Measurements from ENCODE around the gene DEPDC5.
A peak's percentile ranks its signal among the peaks of the same experiment; 100 is the strongest.

Gene DEPDC5

DNA sequence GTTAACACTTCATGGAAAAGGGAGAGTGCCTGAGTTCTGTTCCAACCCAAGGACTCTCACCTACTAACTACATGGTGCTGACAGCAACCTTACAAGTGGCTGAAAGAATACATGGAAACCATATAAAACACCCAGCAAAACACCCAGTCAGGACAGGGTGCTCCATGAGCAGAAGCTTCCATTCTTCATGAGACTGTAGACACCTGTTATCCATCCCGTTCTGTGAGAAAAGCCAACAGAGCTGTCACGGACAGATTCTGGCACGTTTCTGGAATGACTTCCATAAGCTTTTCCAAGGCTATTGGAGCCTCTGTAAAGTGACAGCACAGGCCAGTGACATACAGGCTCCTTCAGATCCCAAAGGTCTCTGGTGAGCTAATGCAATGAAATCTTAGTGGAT, 27.1 kb upstream of the DEPDC5 start:
- TF ChIP-seq HDGF (IDR thresholded peaks at IDR 0.05; ENCODE audit: borderline replicate concordance) (no peak), SP1 (IDR thresholded peaks at IDR 0.05) (no peak), L3MBTL2 (conservative IDR thresholded peaks at IDR 0.05) (no peak), ELF4 (IDR thresholded peaks at IDR 0.05) (no peak), ZNF384 (IDR thresholded peaks at IDR 0.05) (no peak), TARDBP (IDR thresholded peaks at IDR 0.05) (no peak), NFRKB (IDR thresholded peaks at IDR 0.05) (no peak)
- TF ChIP-seq, protein P1, sequence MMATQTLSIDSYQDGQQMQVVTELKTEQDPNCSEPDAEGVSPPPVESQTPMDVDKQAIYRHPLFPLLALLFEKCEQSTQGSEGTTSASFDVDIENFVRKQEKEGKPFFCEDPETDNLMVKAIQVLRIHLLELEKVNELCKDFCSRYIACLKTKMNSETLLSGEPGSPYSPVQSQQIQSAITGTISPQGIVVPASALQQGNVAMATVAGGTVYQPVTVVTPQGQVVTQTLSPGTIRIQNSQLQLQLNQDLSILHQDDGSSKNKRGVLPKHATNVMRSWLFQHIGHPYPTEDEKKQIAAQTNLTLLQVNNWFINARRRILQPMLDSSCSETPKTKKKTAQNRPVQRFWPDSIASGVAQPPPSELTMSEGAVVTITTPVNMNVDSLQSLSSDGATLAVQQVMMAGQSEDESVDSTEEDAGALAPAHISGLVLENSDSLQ (IDR thresholded peaks at IDR 0.05) = no peak
- no peak for DNase-seq (ENCODE audit: extremely low spot score)
- ChIA-PET CTCF (no interaction called here), POLR2A (interaction anchor here (1.7 kb wide), 1 partner anchor 27 kb away, joined by 8 read pairs; the partner anchor contains the start of gene DEPDC5)

DNA sequence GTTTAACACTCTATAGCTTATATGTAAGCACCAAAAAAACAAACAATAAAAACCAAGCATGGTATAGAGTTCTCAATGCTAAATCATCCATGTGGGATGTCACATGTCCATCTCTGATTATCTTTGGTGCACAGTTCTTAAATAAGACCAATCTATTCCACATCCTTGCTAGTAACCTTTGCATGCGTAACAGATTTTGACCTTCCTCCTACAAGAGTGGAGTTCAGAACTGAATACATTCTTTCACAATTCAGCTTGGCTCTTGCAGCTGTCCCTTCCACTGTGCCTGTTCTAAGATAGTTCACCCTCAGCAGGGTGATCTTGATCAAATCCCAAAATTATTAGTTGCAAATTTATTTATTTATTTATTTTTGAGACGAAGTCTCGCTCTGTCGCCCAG, 25.0 kb upstream of the DEPDC5 start:
- CTCF ChIA-PET = interaction anchor here (0.9 kb wide), 1 partner anchor 241 kb away, joined by 5 read pairs; no protein-coding TSS in a partner anchor
- POLR2A ChIA-PET = interaction anchor here (1.0 kb wide), 1 partner anchor 19 kb away, joined by 3 read pairs; no protein-coding TSS in a partner anchor
- TF ChIP-seq SP1 (IDR thresholded peaks at IDR 0.05) = no peak
- TF ChIP-seq FOXM1 (IDR thresholded peaks at IDR 0.05; ENCODE audit: borderline replicate concordance) = no peak
- no peak for TF ChIP-seq TARDBP (IDR thresholded peaks at IDR 0.05)
- no peak for TF ChIP-seq L3MBTL2 (conservative IDR thresholded peaks at IDR 0.05)
- no peak for TF ChIP-seq NFRKB (IDR thresholded peaks at IDR 0.05)
- TF ChIP-seq ZNF384 (IDR thresholded peaks at IDR 0.05) = no peak
- TF ChIP-seq, protein P1 (IDR thresholded peaks at IDR 0.05) = no peak
- no peak for TF ChIP-seq LEF1 (IDR thresholded peaks at IDR 0.05; ENCODE audit: borderline replicate concordance)
- TF ChIP-seq SUZ12 (IDR thresholded peaks at IDR 0.05) = no peak
- no peak for TF ChIP-seq ARNT (IDR thresholded peaks at IDR 0.05)
- TF ChIP-seq ELF4 (IDR thresholded peaks at IDR 0.05) = no peak
- no peak for TF ChIP-seq FOXK2 (IDR thresholded peaks at IDR 0.05)
- no peak for TF ChIP-seq CTBP1 (IDR thresholded peaks at IDR 0.05; ENCODE audit: borderline replicate concordance)
- no peak for TF ChIP-seq HDGF (IDR thresholded peaks at IDR 0.05; ENCODE audit: borderline replicate concordance)
- TF ChIP-seq FOXA1 (IDR thresholded peaks at IDR 0.05) = no peak
- no peak for TF ChIP-seq BHLHE40 (IDR thresholded peaks at IDR 0.05; ENCODE audit: borderline replicate concordance)
- no peak for DNase-seq (ENCODE audit: extremely low spot score)

DNA sequence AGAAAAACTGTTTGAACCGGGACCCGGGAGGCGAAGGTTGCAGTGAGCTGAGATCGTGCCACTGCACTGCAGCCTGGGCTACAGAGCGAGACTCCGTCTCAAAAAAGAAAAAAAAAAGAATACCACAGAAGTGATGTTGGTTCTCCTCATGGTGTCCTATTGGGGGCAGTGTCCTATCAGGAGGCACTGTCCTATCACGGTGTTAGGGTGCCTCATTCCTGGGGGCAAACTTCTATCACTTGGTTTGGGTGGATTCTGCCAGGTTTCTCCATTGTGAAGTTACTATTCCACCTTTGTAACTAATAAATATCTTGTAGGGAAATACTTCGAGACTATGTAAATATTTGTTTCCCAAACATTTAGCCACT, 23.5 kb upstream of the DEPDC5 start:
- ChIA-PET POLR2A (interaction anchor here (0.7 to 0.8 kb wide), 2 partner anchors 23 to 43 kb away, joined by 3 read pairs; partner anchors contain the start of gene DEPDC5), CTCF (interaction anchor here (0.6 to 1.7 kb wide), 5 partner anchors 9 to 541 kb away, joined by 3 to 6 read pairs (median 3); no protein-coding TSS in a partner anchor)
- TF ChIP-seq CTBP1 (IDR thresholded peaks at IDR 0.05; ENCODE audit: borderline replicate concordance) (no peak), ZNF384 (IDR thresholded peaks at IDR 0.05) (peak; percentile 45; the same call in 1 of the 2 replicates)
- no peak for DNase-seq (ENCODE audit: extremely low spot score)

- CTCF ChIA-PET = no interaction called here
- POLR2A ChIA-PET = interaction anchor here (0.8 kb wide), 1 partner anchor 21 kb away, joined by 4 read pairs; no protein-coding TSS in a partner anchor
- TF ChIP-seq FOXA1 (IDR thresholded peaks at IDR 0.05) (no peak), FOXM1 (IDR thresholded peaks at IDR 0.05; ENCODE audit: borderline replicate concordance) (no peak), FOXK2 (IDR thresholded peaks at IDR 0.05) (no peak), L3MBTL2 (conservative IDR thresholded peaks at IDR 0.05) (no peak), SP1 (IDR thresholded peaks at IDR 0.05) (no peak)
- TF ChIP-seq, protein P1 (IDR thresholded peaks at IDR 0.05) = no peak
- DNase-seq (ENCODE audit: extremely low spot score) = no peak
Observed at GRCh38 chr22:31732089-31732829, 21.6 kb upstream of the DEPDC5 start.

GRCh38 chr22:31733580-31734079, 20.2 kb upstream of the DEPDC5 start:
- TF ChIP-seq HDGF (IDR thresholded peaks at IDR 0.05; ENCODE audit: borderline replicate concordance) (no peak), FOXK2 (IDR thresholded peaks at IDR 0.05) (no peak), LEF1 (IDR thresholded peaks at IDR 0.05; ENCODE audit: borderline replicate concordance) (no peak), BHLHE40 (IDR thresholded peaks at IDR 0.05; ENCODE audit: borderline replicate concordance) (no peak), TARDBP (IDR thresholded peaks at IDR 0.05) (no peak), NFRKB (IDR thresholded peaks at IDR 0.05) (no peak), L3MBTL2 (conservative IDR thresholded peaks at IDR 0.05) (no peak)
- TF ChIP-seq, protein P1 (IDR thresholded peaks at IDR 0.05) = no peak
- no peak for DNase-seq (ENCODE audit: extremely low spot score)
- ChIA-PET CTCF (no interaction called here), POLR2A (interaction anchor here (1.4 kb wide), 1 partner anchor 20 kb away, joined by 5 read pairs; the partner anchor contains the start of gene DEPDC5)

DNA sequence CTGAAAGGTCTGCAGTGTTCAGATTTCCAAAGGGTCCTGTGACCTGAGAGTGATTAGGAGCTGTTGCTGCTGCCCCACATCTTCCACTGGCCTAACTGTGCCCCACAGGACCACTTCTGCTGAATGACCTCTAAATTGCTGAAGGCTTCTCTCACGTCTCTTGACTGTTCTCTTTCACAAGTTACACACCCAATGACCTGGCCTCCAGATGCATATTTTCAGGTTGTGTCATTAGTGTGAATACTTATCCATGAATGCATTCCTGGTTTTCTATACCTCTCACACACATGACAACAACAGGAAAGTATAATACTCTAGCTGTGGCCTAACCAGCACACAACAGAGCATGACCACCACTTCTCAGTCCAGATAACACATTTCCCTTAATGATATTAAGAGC, 19.3 kb upstream of the DEPDC5 start:
- ChIA-PET POLR2A (interaction anchor here (1.4 kb wide), 1 partner anchor 19 kb away, joined by 5 read pairs; the partner anchor contains the start of gene DEPDC5), CTCF (no interaction called here)
- DNase-seq (ENCODE audit: extremely low spot score) = no peak
- TF ChIP-seq FOXM1 (IDR thresholded peaks at IDR 0.05; ENCODE audit: borderline replicate concordance) = no peak
- TF ChIP-seq NFRKB (IDR thresholded peaks at IDR 0.05) = no peak
- TF ChIP-seq, protein P1 (IDR thresholded peaks at IDR 0.05) = no peak
- no peak for TF ChIP-seq LEF1 (IDR thresholded peaks at IDR 0.05; ENCODE audit: borderline replicate concordance)
- TF ChIP-seq ARNT (IDR thresholded peaks at IDR 0.05) = no peak
- TF ChIP-seq TARDBP (IDR thresholded peaks at IDR 0.05) = no peak
- TF ChIP-seq FOXK2 (IDR thresholded peaks at IDR 0.05) = no peak
- TF ChIP-seq SUZ12 (IDR thresholded peaks at IDR 0.05) = no peak
- TF ChIP-seq L3MBTL2 (conservative IDR thresholded peaks at IDR 0.05) = no peak
- TF ChIP-seq CTBP1 (IDR thresholded peaks at IDR 0.05; ENCODE audit: borderline replicate concordance) = no peak
- no peak for TF ChIP-seq SP1 (IDR thresholded peaks at IDR 0.05)
- no peak for TF ChIP-seq ELF4 (IDR thresholded peaks at IDR 0.05)
- no peak for TF ChIP-seq BHLHE40 (IDR thresholded peaks at IDR 0.05; ENCODE audit: borderline replicate concordance)
- no peak for TF ChIP-seq ZNF384 (IDR thresholded peaks at IDR 0.05)
- no peak for TF ChIP-seq FOXA1 (IDR thresholded peaks at IDR 0.05)
- TF ChIP-seq HDGF (IDR thresholded peaks at IDR 0.05; ENCODE audit: borderline replicate concordance) = no peak

Measured in HEK293T (cell line).